HepG2 (cell line): ENCODE results near the gene ISCU. TPM values are rescaled to one million over a fixed set of nuclear protein-coding genes. Genes with fewer than 3 reads are reported as not detected.

Source experiments
- ATRX ChIP-seq: sonication (generic); formaldehyde crosslinking; IDR thresholded peaks from 2 replicates; pipeline ENCODE4 v1.4.0; 2020; ENCODE audit warnings: missing genetic modification reagents, borderline replicate concordance
- HDAC2 ChIP-seq: sonication (generic); formaldehyde crosslinking; IDR thresholded peaks from 2 replicates; pipeline ENCODE4 v1.4.0; 2020; ENCODE audit warnings: missing genetic modification reagents
- HNRNPK ChIP-seq: fragments of 200-400 bp; formaldehyde crosslinking; IDR thresholded peaks from 2 replicates; pipeline ENCODE4 v1.6.1; 2018; ENCODE audit warnings: low read length, low read depth, moderate library complexity, mild to moderate bottlenecking; ENCODE audit not compliant: poor library complexity, severe bottlenecking
- KLF11 ChIP-seq: IDR thresholded peaks from 2 replicates; pipeline ENCODE4 v1.6.1; 2016; ENCODE audit warnings: missing compliant biosample characterization
- NR2F6 ChIP-seq, 2 experiments: IDR thresholded peaks; 2 replicates each; pipeline ENCODE4 v1.6.1; 2016; ENCODE audit warnings: antibody characterized with exemption in 1 of 2, mild to moderate bottlenecking in 1 of 2
- PLRG1 ChIP-seq: fragments of 450-650 bp; conservative IDR thresholded peaks from 2 replicates; pipeline ENCODE4 v1.6.1; 2016
- POGZ ChIP-seq: sonication (generic); formaldehyde crosslinking; IDR thresholded peaks from 2 replicates; pipeline ENCODE4 v1.4.0; 2020; ENCODE audit warnings: mild to moderate bottlenecking, missing genetic modification reagents
- SPEN ChIP-seq: sonication (generic); formaldehyde crosslinking; IDR thresholded peaks from 2 replicates; pipeline ENCODE4 v1.5.1; 2020; ENCODE audit warnings: low read depth, mild to moderate bottlenecking, missing genetic modification reagents
- TARDBP ChIP-seq: sonication (generic); formaldehyde crosslinking; IDR thresholded peaks from 2 replicates; pipeline ENCODE4 v1.8.0; 2022; ENCODE audit warnings: mild to moderate bottlenecking, missing genetic modification reagents
- THAP11 ChIP-seq: IDR thresholded peaks from 2 replicates; pipeline ENCODE4 v1.6.1; 2016; ENCODE audit warnings: missing biosample characterization, missing genetic modification reagents
- TOPORS ChIP-seq: sonication (generic); formaldehyde crosslinking; IDR thresholded peaks from 2 replicates; pipeline ENCODE4 v1.8.0; 2023; ENCODE audit warnings: mild to moderate bottlenecking, missing genetic modification reagents
- ZBTB38 ChIP-seq: sonication (generic); formaldehyde crosslinking; IDR thresholded peaks from 2 replicates; pipeline ENCODE4 v1.5.1; 2020; ENCODE audit warnings: mild to moderate bottlenecking, missing genetic modification reagents
- ZNF260 ChIP-seq: sonication (generic); formaldehyde crosslinking; IDR thresholded peaks from 2 replicates; pipeline ENCODE4 v1.4.0; 2020; ENCODE audit warnings: missing genetic modification reagents, low read depth, mild to moderate bottlenecking, borderline replicate concordance
- ZNF329 ChIP-seq: sonication (generic); formaldehyde crosslinking; IDR thresholded peaks from 2 replicates; pipeline ENCODE4 v1.9.0; 2021; ENCODE audit warnings: low read depth, mild to moderate bottlenecking, missing genetic modification reagents
- ZNF619 ChIP-seq: sonication (generic); formaldehyde crosslinking; IDR thresholded peaks from 2 replicates; pipeline ENCODE4 v1.4.0; 2020; ENCODE audit warnings: mild to moderate bottlenecking, missing genetic modification reagents
- ZNF678 ChIP-seq: sonication (generic); formaldehyde crosslinking; IDR thresholded peaks from 2 replicates; pipeline ENCODE4 v1.4.0; 2020; ENCODE audit warnings: mild to moderate bottlenecking, missing genetic modification reagents
- ZNF720 ChIP-seq: sonication (generic); formaldehyde crosslinking; IDR thresholded peaks from 2 replicates; pipeline ENCODE4 v1.4.0; 2020; ENCODE audit warnings: missing genetic modification reagents
- ZNF746 ChIP-seq: sonication (generic); formaldehyde crosslinking; IDR thresholded peaks from 2 replicates; pipeline ENCODE4 v1.8.0; 2022; ENCODE audit warnings: mild to moderate bottlenecking, missing genetic modification reagents
- ZNF891 ChIP-seq: sonication (generic); formaldehyde crosslinking; IDR thresholded peaks from 2 replicates; pipeline ENCODE4 v1.5.0; 2020; ENCODE audit warnings: mild to moderate bottlenecking, missing genetic modification reagents
- polyA plus RNA-seq, 8 experiments: library from polyadenylated mRNA; depleted of rRNA in 3 of 8; stranded (reverse) in 7 of 8; unstranded in 1 of 8; fragments of >200 nt; fragmentation: Illumina TruSeq in 4 of 8; extraction: Trizol in 4 of 8; gene quantifications; 2 replicates each; pipeline versions ENCODE4 v1.2.1 to v1.2.3, GENCODE V29; 2011 to 2016; ENCODE audit warnings: low read depth in 4 of 8, missing spikeins in 1 of 8, mixed read lengths in 1 of 8; ENCODE audit not compliant: insufficient read depth in 1 of 8
- total RNA-seq, 5 experiments: library from RNA; depleted of rRNA; stranded (reverse); fragments of >200 nt; fragmentation: Illumina TruSeq; extraction: Trizol; gene quantifications; 2 replicates each; pipeline ENCODE4 v1.2.3, GENCODE V29; 2016; ENCODE audit warnings: low read depth in 1 of 5
- TF ChIP-seq, protein P1 (sequence below): sonication (generic); formaldehyde crosslinking; IDR thresholded peaks from 2 replicates; pipeline ENCODE4 v1.8.1; 2023; ENCODE audit warnings: missing genetic modification reagents, mild to moderate bottlenecking, borderline replicate concordance
- TF ChIP-seq, protein P2 (sequence below): fragments of 450-650 bp; IDR thresholded peaks from 2 replicates; pipeline ENCODE4 v1.6.1; 2016
- TF ChIP-seq, protein P3 (sequence below): sonication (generic); formaldehyde crosslinking; IDR thresholded peaks from 2 replicates; pipeline ENCODE4 v1.4.0; 2020; ENCODE audit warnings: missing genetic modification reagents
- TF ChIP-seq, protein P4 (sequence below): sonication (generic); formaldehyde crosslinking; IDR thresholded peaks from 2 replicates; pipeline ENCODE4 v1.5.0; 2020; ENCODE audit warnings: missing genetic modification reagents, mild to moderate bottlenecking, borderline replicate concordance
- TF ChIP-seq, protein P5 (sequence below): sonication (generic); formaldehyde crosslinking; IDR thresholded peaks from 2 replicates; pipeline ENCODE4 v1.5.0; 2020; ENCODE audit warnings: missing genetic modification reagents
- TF ChIP-seq, protein P6 (sequence below): sonication (generic); formaldehyde crosslinking; IDR thresholded peaks from 2 replicates; pipeline ENCODE4 v1.5.1; 2020; ENCODE audit warnings: mild to moderate bottlenecking, missing genetic modification reagents, moderate library complexity

ISCU gene
- total and polyA plus RNA-seq, 2 of the 13 experiments (the other 11 are each of a cell fraction or from before 2014, with no cell fraction given), result 94.4 to 107 TPM

DNA sequence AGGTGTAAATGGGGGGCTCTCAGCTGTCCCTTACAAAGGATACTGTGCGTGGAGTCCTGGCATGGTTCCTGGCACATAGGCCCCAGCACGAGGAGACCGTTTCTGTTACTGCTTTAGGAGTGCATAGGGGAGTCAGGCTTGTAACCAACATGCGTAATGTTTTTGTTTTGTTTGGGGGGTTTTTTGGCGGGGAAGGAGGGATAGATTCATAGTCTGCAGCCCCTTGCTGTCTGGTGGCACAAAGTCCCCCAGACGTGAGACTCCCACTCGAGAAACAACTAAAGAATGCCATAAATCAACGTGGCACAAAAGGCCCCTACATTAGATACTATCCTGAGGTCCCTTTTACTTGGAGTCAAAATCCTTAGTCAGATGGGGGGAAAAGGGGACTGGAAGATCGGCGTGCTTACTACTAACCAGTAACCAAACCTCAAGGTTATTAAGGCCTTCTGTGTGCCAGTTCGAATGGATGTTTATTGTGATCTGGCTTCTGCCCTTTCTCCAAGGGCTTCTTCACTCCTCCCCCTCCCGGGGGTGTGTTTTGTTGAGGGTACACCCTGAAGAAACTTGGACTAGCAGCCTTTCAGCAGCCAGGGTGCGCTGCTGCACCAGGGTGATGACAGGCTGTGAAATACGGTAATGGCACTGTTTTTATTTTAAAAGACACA, 874 bp downstream of the ISCU start (continued):
- TF ChIP-seq, protein P1, sequence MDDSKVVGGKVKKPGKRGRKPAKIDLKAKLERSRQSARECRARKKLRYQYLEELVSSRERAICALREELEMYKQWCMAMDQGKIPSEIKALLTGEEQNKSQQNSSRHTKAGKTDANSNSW (CRISPR knock-in tag), result no peak
- no peak for TF ChIP-seq ZNF260 (CRISPR knock-in tag)
- TF ChIP-seq HNRNPK, result no peak
- TF ChIP-seq, protein P2, sequence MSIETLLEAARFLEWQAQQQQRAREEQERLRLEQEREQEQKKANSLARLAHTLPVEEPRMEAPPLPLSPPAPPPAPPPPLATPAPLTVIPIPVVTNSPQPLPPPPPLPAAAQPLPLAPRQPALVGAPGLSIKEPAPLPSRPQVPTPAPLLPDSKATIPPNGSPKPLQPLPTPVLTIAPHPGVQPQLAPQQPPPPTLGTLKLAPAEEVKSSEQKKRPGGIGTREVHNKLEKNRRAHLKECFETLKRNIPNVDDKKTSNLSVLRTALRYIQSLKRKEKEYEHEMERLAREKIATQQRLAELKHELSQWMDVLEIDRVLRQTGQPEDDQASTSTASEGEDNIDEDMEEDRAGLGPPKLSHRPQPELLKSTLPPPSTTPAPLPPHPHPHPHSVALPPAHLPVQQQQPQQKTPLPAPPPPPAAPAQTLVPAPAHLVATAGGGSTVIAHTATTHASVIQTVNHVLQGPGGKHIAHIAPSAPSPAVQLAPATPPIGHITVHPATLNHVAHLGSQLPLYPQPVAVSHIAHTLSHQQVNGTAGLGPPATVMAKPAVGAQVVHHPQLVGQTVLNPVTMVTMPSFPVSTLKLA, result no peak
- peak; percentile 66; the same call in 1 of the 2 replicates for TF ChIP-seq TARDBP (CRISPR knock-in tag)
- no peak for TF ChIP-seq ZNF678 (CRISPR knock-in tag)
- TF ChIP-seq SPEN, result no peak
- peak; percentile 48 for TF ChIP-seq THAP11 (CRISPR knock-in tag)
- TF ChIP-seq, protein P3, sequence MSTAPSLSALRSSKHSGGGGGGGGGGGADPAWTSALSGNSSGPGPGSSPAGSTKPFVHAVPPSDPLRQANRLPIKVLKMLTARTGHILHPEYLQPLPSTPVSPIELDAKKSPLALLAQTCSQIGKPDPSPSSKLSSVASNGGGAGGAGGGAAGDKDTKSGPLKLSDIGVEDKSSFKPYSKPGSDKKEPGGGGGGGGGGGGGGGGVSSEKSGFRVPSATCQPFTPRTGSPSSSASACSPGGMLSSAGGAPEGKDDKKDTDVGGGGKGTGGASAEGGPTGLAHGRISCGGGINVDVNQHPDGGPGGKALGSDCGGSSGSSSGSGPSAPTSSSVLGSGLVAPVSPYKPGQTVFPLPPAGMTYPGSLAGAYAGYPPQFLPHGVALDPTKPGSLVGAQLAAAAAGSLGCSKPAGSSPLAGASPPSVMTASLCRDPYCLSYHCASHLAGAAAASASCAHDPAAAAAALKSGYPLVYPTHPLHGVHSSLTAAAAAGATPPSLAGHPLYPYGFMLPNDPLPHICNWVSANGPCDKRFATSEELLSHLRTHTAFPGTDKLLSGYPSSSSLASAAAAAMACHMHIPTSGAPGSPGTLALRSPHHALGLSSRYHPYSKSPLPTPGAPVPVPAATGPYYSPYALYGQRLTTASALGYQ (CRISPR knock-in tag), result no peak
- TF ChIP-seq KLF11 (CRISPR knock-in tag), result peak; percentile 42; the same call in 1 of the 2 replicates
- TF ChIP-seq TOPORS, result no peak
- TF ChIP-seq POGZ (CRISPR knock-in tag), result no peak
- TF ChIP-seq, protein P4, sequence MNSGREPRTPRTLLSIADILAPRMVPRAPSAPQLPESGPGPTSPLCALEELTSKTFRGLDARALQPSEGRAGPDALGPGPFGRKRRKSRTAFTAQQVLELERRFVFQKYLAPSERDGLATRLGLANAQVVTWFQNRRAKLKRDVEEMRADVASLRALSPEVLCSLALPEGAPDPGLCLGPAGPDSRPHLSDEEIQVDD (CRISPR knock-in tag), result no peak
- TF ChIP-seq, protein P5, sequence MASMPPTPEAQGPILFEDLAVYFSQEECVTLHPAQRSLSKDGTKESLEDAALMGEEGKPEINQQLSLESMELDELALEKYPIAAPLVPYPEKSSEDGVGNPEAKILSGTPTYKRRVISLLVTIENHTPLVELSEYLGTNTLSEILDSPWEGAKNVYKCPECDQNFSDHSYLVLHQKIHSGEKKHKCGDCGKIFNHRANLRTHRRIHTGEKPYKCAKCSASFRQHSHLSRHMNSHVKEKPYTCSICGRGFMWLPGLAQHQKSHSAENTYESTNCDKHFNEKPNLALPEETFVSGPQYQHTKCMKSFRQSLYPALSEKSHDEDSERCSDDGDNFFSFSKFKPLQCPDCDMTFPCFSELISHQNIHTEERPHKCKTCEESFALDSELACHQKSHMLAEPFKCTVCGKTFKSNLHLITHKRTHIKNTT (CRISPR knock-in tag), result no peak
- TF ChIP-seq ZNF720 (CRISPR knock-in tag), result no peak
- no peak for TF ChIP-seq ZBTB38 (CRISPR knock-in tag)
- peak; percentile 39 for TF ChIP-seq HDAC2
- TF ChIP-seq ZNF746 (CRISPR knock-in tag), result no peak
- TF ChIP-seq, protein P6, sequence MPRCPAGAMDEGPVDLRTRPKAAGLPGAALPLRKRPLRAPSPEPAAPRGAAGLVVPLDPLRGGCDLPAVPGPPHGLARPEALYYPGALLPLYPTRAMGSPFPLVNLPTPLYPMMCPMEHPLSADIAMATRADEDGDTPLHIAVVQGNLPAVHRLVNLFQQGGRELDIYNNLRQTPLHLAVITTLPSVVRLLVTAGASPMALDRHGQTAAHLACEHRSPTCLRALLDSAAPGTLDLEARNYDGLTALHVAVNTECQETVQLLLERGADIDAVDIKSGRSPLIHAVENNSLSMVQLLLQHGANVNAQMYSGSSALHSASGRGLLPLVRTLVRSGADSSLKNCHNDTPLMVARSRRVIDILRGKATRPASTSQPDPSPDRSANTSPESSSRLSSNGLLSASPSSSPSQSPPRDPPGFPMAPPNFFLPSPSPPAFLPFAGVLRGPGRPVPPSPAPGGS, result no peak
- TF ChIP-seq ATRX, result no peak
- TF ChIP-seq ZNF329 (CRISPR knock-in tag), result no peak
- TF ChIP-seq NR2F6 (IDR thresholded peaks at IDR 0.05), result no peak
- peak; percentile 38; the same call in 1 of the 2 replicates for TF ChIP-seq NR2F6 (CRISPR knock-in tag; IDR thresholded peaks at IDR 0.05)
- TF ChIP-seq ZNF891, result no peak
- TF ChIP-seq PLRG1, result no peak
- TF ChIP-seq ZNF619, result no peak
